ENCODE measurements around the gene GAPVD1. TPM values are rescaled to one million over a fixed set of nuclear protein-coding genes. Genes with fewer than 3 reads are reported as not detected.
"Not testable (repeated sequence)": the region's sequence is repeated elsewhere in the genome, so short reads cannot be mapped to it uniquely, and the experiment has no call there.

GAPVD1 gene
- polyA plus RNA-seq, 12 donors, result 9.4 to 30.4 (median 20.1) TPM; not detected in 1

DNA sequence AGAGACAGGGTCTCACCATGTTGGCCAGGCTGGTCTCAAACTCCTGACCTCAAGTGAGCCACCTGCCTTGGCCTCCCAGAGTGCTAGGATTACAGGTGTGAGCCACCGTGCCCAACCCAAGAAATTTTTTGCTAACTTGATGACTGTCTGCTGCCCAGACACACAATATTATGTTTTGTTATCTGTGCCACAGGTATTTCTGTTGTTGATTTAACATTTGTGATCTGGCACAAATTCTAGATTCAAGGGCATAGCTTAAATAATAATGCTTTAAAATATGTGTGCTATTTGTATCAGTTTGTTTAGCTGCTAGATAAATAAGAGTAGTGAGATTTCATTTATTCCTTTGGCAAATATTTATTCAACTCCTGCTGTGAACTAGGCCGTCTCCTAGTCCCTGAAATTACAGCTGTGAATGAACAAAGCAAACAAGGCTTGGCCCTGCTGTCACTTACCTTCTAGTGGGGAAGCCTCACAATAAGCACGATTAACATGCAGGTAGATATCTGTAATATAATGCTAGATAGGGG is 35.3 kb downstream of the GAPVD1 start:
- DNase-seq, result no peak

DNA sequence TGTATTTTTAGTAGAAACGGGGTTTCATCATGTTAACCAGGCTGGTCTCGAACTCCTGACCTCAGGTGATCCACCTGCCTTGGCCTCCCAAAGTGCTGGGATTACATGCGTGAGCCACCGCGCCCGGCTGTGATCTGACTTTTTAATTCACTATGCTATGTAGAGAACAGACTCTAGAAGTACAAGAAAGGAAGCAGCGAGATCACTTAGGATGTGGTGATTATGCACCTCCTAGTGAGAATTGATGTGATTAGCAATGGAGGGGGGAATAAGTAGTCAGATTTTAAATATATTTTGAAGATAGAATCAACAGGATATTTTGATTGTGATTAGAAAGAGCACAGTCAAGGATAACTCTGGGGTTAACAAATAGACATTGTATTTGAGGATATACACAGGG is 36.3 kb downstream of the GAPVD1 start:
- no peak for DNase-seq

DNA sequence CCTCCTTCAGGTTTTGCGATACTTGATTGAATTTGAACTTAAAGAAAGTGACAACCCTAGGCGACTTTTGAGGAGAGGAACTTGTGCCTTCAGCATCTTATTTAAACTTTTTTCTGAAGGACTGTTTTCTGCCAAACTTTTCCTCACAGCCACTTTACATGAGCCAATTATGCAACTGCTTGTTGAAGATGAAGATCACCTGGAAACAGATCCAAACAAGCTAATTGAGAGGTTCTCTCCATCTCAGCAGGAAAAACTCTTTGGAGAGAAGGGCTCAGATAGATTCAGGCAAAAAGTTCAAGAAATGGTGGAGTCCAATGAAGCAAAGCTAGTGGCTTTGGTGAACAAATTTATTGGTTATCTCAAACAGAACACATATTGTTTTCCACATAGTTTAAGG is 40.6 kb downstream of the GAPVD1 start:
- no peak for DNase-seq

DNA sequence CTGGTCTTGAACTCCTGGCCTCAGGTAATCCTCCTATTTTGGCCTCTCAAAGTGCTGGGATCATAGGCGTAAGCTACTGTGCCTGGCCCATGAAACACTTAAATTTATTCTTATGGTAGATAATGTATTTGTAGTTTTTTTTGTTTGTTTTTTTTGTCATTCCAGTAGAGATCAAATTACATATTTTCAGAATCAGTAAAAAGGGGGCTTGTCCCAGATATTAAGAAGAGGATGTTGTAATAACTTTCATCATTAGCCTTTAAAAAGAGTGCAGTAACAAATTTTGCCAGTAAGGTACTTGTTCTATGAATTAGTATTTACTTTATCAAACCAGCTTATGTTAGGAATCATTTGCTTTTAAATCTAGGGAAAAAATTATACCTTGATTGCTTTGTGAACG is 42.6 kb downstream of the GAPVD1 start:
- no peak for DNase-seq

DNA sequence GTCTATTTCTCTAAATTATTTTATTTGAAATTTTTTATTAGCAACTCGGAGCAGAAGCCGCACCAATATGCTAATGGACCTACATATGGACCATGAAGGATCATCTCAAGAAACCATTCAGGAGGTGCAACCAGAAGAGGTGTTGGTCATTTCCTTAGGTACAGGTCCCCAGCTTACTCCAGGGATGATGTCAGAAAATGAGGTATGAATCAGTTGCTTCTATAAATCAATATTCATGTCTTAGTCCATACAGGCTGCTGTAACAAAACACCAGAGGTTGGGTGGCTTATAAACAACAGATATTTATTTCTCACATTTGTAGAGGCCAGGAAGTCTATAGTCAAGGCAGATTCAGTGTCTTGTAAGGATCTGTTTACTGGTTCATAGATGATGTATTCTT is 50.8 kb downstream of the GAPVD1 start:
- DNase-seq, result no peak

DNA sequence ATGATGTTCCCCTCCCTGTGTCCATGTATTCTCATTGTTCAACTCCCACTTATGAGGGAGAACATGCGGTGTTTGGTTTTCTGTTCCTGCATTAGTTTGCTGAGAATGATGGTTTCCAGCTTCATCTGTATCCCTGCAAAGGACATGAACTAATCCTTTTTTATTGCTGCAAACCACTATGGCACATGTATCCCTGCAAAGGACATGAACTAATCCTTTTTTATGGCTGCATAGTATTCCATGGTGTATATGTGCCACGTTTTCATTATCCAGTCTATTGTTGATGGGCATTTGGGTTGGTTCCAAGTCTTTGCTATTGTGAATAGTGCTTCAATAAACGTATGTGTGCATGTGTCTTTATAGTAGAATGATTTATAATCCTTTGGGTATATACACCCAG is 54.7 kb downstream of the GAPVD1 start:
- DNase-seq, result not testable (repeated sequence)

DNA sequence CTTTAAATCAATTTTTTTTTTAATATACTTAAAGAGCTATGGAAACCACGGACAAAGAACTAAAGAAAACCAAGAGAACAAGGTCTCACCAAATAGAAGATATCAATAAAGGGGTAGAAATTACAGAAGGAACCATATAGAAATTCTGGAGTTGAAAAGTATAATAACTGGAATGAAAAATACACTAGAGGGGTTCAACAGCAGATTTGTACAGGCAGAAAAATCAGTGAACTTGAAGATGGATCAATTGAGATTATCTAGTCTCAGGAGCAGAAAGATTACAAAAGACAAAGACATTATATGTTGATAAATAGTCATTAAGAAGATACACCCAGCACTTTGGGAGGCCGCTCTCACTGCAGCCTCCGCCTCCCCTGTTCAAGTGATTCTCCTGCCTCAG is 56.1 kb downstream of the GAPVD1 start:
- DNase-seq, result no peak

DNA sequence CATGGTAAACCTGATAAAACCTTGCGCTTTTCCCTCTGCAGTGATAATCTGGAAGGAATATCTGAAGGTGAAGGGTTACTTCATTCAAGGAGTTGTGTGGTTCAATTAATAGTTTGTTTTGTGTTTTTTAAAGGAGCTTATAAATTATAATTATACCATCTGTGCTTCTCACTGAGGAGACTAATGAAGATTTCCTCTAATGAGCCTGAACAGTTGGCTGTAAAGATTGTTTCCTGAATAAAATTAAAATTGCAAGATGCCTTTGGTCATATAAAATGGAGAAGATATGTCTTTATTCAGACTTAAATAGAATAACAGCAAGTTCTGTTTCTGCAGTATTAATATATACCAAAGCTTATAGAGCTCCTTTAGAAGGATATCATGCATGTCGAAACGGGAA is 59.9 kb downstream of the GAPVD1 start:
- no peak for DNase-seq

DNA sequence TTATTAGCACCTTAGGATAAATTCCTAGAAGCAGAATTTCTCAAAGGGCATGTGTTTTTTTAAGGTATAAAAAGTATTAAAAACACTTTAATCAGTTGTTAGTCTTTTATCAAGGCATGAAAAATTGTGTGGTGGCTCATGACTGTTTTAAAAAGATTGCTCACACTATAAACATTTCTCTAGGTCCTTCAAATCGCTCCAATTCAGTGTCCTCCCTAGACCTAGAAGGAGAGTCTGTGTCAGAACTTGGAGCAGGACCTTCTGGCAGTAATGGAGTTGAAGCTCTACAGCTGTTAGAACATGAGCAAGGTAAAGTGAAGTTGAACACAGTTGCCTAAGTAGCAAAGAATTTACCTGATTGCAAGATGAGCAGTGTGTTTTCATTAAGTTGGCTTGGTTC is 62.0 kb downstream of the GAPVD1 start:
- no peak for DNase-seq

DNA sequence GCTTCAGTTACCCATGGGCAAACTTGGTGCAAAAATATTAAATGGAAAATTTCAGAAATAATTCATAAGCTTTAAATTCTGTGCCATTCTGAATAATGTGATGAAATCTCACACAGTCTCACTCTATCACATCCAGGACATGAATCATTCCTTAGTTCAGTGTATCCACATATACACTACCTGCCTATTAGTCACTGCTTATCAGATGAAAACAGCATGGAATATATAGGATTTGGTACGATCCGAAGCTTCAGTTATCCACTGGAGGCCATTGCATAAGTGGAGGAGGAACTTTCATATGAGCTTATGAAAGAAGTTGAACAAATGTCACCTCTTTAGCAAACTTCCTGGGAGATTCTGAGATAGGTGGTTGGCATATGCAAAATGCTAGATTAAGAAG is 64.2 kb downstream of the GAPVD1 start:
- DNase-seq, result no peak

DNA sequence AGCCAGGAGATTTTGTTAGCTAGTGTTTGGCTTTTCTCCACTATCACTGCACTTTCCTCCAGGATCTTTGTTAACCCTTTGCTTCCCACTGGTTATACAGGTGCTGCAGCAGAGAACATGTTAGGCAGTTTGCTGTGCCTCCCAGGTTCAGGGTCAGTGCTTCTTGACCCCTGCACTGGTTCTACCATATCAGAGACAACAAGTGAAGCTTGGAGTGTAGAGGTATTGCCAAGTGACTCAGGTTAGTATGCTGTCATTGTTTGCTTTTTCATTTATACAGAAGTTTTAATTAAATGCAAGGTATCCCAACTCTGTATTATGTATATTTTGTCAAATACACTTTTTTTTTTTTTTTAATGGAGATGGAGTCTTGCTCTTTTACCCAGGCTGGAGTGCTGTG is 68.4 kb downstream of the GAPVD1 start:
- DNase-seq, result no peak

DNA sequence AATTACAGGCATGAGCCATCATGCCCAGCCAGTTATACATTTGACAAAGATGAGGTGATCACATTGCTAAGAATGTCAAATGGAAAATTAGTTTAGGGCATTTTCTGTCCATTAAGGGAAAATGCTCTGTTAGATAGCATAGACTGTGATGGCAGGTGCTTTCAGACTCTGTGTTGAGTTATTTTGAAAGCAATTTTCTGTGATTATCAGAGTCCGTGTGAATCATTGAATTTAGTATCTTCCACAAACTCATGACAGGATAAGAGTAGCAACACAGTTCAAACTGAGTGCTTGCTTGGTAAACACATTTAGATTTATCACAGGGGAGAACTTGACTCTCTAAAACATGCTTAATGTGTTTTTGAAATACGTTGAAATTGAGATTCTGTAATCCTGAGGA is 69.0 kb downstream of the GAPVD1 start:
- no peak for DNase-seq

DNA sequence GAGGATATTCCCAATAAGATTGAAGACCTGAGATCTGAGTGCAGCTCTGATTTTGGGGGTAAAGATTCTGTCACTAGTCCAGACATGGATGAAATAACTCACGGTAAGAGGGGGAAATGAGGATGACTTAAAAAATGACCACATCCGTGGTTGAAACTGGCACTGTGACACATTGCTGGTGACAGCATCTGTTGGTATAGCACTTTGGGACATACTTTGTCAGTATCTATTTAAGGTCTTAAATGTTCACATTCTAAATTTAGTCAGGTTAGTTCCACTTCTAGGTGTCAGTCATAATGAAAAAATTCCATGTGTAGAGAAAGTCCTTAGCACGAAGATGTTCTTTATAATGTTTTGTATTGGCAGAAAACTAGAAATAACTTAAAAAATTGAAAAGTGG is 70.9 kb downstream of the GAPVD1 start:
- no peak for DNase-seq

DNA sequence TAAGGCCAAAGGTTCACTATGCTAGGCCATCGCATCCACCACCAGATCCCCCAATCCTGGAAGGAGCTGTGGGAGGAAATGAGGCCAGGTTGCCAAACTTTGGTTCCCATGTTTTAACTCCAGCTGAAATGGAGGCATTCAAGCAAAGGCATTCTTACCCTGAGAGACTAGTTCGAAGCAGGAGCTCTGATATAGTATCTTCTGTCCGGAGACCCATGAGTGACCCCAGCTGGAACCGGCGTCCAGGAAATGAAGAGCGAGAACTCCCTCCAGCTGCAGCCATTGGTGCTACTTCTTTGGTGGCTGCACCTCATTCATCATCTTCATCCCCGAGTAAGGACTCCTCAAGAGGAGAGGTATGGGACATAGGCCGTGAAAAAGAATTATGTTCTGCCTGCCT is 75.6 kb downstream of the GAPVD1 start:
- DNase-seq, result no peak

DNA sequence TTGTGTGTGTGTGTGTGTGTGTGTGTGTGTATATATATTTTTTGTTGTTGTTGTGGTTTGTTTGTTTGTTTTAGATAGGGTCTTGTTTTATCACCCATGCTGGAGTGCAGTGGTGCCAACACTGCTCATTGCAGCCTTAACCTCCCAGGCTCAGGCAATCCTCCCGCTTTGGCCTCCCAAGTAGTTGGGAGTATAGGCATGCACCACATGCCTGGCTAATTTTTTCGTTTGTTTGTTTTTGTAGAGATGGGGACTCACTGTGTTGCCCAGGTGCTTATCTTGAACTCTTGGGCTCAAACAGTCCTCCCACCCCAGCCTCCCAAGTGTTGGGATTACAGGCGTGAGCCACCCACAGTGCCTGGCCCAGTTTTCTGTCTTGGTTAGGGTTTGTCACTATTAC is 77.3 kb downstream of the GAPVD1 start:
- no peak for DNase-seq

DNA sequence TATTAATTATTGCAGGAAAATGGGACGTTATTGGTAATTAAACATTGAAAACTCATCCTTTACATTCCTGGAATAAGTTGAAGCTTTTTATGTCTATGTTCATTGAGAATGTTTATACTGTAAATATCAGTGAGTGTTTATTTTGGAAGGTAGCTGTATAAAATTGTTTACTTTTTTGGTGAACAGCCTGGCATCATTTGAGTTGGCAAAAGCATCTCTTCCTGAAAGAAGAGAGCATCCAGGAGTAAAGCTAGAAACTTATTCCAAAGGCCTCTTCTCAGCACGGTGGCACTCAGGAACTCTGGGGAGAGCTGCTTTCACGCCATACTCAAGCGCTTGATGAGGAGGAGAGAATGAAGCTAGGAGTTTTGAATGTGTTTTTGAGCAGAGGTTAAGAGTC is 79.9 kb downstream of the GAPVD1 start:
- no peak for DNase-seq

DNA sequence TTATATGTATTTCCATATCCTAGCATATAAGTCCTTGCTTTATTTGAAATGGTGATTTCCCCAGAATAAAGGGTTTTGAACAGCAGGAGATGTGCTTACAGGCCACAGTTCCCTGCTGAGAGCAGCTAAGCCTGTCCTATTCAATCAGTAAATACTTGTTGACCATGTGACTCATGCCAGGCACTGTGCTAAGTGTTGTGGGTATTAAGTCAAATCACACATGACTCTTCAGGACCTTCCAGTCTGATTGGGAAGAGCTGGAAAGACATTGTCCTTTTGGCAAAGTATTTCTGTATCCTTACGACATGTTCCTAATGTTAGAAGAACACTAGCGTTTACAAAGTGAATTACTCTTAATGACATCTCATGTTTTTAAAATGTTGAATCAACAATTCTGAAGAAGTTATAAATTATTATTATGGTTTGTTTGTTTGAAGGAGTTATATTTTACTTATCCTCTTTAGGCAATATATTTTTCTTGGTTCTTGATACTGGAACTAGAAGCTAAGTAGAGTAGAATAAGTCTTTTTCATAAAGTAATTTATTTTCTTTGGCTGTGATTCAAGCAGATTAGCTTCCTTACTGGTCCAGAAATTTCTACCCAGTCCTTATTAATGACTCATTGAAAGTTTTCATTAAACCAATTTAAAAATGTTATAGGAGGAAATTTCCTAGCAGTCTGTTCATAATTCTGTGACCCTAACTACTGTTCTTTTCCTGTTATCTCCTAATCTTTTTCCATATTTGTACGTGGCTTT is 82.1 kb downstream of the GAPVD1 start:
- DNase-seq, result no peak

DNA sequence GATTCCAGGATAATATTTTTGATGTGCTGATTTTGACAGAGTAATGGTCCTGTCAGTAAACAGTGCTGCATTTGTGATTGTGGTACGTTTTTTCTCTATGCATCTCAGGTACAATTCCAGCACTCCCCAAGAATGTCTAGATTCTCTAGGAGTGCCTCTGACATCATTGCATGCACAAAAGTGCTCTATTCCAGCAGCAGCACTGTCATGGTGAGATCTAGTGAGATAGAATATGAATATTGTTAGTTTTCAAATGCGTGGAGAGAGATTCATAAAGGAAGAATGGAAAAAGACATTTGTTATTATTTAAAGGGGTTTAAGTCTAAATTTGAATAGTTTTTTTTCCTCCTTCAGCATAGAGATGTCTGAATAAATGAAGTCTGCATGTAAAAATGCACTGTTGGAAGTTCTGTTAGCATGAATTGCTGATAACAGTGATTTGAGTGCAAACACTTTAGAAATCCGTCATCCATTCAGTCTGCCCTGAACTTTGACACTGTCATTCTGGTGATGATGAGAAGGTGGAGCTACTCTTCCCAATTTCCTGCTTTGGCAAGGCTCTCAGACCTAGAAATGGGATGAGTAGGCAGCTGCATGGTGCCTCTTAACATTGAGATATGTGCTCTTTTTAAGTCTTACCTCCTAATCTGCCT is 84.6 kb downstream of the GAPVD1 start:
- DNase-seq, result no peak

DNA sequence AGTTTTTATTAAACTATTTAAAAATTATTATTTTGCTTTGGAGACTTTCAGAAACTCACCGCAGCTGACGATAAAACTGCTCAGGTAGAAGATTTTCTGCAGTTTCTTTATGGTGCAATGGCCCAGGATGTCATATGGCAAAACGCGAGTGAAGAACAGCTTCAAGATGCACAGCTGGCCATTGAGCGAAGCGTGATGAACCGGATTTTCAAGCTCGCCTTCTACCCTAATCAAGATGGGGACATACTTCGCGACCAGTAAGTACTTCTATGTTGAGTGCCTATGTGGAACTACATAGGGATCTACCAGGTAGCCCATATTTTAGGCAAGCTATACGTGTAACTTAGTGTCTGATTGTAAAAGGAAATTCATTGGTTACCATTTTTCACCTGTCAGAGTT is 94.0 kb downstream of the GAPVD1 start:
- no peak for DNase-seq

DNA sequence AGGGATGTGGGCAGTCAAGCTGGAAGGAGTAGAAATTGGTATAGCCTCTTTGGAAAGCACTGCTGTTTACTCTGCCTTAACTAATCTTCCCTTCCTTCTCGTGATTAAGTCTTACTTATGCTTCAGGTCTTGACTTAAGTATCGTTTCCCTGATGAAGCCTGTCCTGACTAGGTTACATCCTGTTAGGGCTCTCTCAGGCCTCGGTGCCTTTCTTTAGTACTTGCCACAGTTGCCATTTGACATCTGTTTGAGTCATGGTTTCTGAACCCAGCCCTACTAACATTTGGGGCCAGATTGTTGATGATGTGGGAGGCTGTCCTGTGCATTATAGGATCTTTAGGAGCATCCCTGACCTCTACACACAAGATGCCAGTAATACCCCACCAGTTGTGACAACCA is 94.4 kb downstream of the GAPVD1 start:
- no peak for DNase-seq

DNA sequence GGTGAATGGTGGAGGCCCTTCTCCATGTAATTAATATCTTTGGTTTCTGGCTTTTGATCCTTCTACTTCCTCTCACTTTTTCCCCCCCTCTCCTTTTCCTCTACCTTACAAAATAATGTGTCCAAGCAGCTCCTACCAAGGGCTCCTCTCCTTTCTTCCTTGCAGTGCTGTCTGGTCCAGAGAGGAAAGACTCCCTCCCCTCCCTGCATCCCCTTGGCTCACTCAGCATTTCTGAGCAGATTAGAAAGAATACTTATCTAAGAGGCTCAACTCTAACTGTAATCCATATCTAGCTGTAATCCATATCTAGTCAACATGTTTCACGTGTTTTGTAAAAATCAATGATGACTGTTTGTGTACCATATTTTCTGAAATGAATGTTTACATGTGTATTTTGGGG is 97.4 kb downstream of the GAPVD1 start:
- no peak for DNase-seq

DNA sequence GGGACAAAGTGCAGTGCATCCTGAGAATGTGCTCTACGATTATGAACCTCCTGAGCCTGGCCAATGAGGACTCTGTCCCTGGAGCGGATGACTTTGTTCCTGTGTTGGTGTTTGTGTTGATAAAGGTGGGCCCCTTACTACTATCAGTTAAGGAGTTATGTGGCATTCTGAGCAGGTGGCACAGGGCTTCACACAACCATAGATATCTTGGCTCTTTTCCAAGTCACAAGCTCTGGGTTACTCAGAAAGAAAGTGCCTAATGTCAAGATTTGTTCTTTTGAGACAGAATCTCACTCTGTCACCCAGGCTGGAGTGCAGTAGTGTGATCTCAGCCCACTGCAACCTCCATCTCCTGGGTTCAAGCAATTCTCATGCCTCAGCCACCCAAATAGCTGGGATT is 99.0 kb downstream of the GAPVD1 start:
- DNase-seq, result no peak

DNA sequence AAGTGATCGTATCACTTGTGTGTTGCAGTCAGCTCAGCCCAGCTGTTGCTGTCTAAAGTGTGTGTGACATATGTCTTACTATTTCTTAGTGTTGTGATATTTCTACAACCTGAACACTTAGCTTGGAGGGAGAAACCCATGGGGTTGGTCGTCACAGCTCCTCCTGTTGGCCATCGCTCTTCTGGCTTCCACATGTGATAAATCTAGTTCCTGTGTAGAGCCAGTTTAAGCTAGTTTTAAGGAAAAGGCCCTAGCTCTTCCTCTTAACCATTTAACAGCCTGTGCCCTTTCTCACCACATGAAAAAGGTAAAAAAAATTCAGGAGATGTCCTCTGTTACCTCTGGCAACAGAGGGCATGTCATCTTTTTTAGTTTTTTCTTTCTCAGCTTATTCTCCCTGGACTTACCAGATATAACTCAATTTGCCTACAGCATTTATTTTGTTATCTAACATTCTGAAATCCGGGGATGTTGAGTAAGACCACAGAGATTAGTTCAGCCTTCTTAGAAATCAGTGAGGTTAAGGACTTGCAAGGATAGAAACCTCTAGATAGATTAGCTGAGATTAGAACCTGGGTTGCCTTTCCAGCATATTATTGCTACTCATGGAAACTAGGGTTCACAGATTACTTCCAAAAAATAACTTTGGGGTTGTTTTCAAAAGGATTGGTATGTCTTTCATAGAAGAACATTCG is 100.4 kb downstream of the GAPVD1 start:
- no peak for DNase-seq
